NCI-H2196 (cell line): ENCODE results near the gene RHBG.
"Not testable (repeated sequence)": the region's sequence is repeated elsewhere in the genome, so short reads cannot be mapped to it uniquely, and the experiment has no call there.

Source experiments
- DNase-seq: peaks from one replicate; lab custom pipeline; 2025; ENCODE audit not compliant: unreplicated experiment; lab: John Stamatoyannopoulos, UW

Gene RHBG

GRCh38 chr1:156359973-156360372 is 9.0 kb upstream of the RHBG start:
- no peak for DNase-seq

- no peak for DNase-seq
Observed at GRCh38 chr1:156360534-156360933, 8.5 kb upstream of the RHBG start.

GRCh38 chr1:156365754-156366153 is 3.3 kb upstream of the RHBG start:
- DNase-seq, result no peak

GRCh38 chr1:156366378-156367166 is 2.4 kb upstream of the RHBG start:
- no peak for DNase-seq

- no peak for DNase-seq
Observed at GRCh38 chr1:156367383-156368156, 1.4 kb upstream of the RHBG start.

GRCh38 chr1:156368157-156368658 is 803 bp upstream of the RHBG start:
- no peak for DNase-seq

- DNase-seq, result not testable (repeated sequence)
Observed at GRCh38 chr1:156369685-156370286, 775 bp downstream of the RHBG start.

GRCh38 chr1:156371553-156372264 is 2.7 kb downstream of the RHBG start:
- DNase-seq, result no peak

- DNase-seq, result no peak
Observed at GRCh38 chr1:156372265-156372586, 3.2 kb downstream of the RHBG start.

- no peak for DNase-seq
Observed at GRCh38 chr1:156372876-156373275, 3.9 kb downstream of the RHBG start.

- DNase-seq, result no peak
Observed at GRCh38 chr1:156373546-156373945, 4.5 kb downstream of the RHBG start.

- DNase-seq, result no peak
Observed at GRCh38 chr1:156376146-156376545, 7.1 kb downstream of the RHBG start.

GRCh38 chr1:156376958-156377919 is 8.2 kb downstream of the RHBG start:
- DNase-seq, result no peak

- no peak for DNase-seq
Observed at GRCh38 chr1:156378557-156378956, 9.5 kb downstream of the RHBG start.

- no peak for DNase-seq
Observed at GRCh38 chr1:156379420-156380165, 10.6 kb downstream of the RHBG start.

- no peak for DNase-seq
Observed at GRCh38 chr1:156382561-156382960, 13.6 kb downstream of the RHBG start.

GRCh38 chr1:156383023-156383422 is 14.0 kb downstream of the RHBG start:
- peak; percentile 69 for DNase-seq

GRCh38 chr1:156384007-156384406 is 15.0 kb downstream of the RHBG start:
- DNase-seq, result no peak

- no peak for DNase-seq
Observed at GRCh38 chr1:156384658-156385057, 15.6 kb downstream of the RHBG start.
